Stimulated activated CD8-positive, alpha-beta memory T cell treated with anti-CD3 and anti-CD28 coated beads, Interleukin-4, amount 100 ng/mL, for 48 hours (primary cell): Measurements from ENCODE around the gene RFX7.
"Not testable (repeated sequence)": the region's sequence is repeated elsewhere in the genome, so short reads cannot be mapped to it uniquely, and the experiment has no call there.

Source experiments
- DNase-seq: peaks from one replicate; pipeline ENCODE4 v3.0.0-alpha.2; 2020

Gene RFX7

DNA sequence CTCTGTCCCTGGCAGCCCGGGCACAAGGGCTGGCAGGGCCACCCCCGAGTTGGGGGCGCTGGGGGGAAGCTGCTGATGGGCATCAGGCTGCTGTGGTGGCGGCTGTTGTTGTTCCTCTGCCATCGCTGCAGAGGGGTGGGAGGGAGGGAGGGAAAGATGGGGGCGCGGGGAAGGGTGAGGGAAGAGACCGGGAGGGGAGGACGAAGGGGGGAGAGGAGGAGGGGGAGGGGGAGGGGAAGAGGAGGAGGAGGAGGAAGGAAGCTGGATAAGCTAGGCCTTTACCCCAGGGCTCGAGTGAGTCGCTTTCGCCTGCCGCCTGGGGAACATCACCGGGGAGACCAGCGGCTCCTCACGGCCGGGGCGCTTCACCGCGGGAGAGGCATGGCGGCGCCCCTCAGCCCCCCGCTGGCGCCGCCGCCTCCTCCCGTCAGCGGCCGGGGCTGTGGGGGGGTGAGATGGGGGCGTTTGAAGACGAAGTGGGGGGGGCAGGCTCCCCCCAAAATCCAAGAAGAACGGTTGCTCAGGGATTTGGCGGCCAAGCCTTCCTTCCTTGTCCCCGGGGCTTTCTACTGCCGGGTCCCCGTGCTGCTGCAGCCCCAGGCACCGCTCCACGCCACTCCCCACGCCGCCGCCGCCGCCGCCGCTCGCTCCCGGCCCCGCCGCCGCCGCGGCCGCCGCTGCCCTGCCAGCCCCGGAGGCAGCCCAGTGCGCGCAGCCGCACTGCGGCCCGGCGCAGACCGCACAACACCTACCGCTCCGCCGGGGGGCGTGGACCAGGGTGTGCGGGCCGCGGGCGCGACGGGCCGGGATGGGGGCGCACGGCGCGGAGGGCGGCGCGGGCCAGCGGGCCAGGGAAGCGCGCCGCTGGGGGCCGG lies at the start of gene RFX7:
RFX7 (minus strand) TSS at position 717 of the 875 bp plus-strand sequence; CDS start at position 123, 594 bp downstream.
- peak; percentile 78 for DNase-seq

DNA sequence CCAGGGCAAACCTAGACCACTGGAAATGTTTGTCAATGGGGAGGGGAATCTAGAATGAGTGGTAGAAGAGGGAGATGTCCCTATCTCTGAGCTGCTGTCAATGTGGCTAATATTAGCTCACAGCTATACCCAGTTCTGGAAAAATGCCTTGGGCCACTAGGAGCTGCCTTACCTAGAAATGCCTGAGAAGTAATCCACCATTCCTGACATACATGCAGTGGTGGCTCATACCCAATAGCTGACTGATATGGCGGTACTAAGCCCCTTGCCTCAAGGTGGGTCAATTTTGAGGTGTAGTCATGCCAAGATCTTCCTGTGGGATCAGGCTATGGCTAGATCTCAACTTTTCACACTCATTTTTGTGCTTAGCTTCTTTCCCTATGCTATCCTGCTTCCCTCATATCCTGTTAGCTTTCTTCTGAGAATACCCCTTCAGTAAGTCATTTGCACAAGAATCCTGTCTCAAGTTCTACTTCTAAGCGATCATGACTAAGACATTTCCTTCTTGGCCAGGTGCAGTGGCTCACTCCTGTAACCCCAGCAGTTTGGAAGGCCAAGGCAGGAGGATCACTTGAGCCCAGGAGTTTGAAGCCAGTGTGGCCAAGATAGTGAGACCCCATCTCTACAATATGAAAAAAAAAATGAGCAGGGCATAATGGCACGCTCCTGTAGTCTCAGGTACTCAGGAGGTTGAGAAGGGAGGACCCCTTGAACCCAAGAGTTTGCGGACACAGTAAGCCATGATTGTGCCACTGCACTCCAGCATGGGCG lies 49.1 kb upstream of the RFX7 start:
- DNase-seq, result no peak

DNA sequence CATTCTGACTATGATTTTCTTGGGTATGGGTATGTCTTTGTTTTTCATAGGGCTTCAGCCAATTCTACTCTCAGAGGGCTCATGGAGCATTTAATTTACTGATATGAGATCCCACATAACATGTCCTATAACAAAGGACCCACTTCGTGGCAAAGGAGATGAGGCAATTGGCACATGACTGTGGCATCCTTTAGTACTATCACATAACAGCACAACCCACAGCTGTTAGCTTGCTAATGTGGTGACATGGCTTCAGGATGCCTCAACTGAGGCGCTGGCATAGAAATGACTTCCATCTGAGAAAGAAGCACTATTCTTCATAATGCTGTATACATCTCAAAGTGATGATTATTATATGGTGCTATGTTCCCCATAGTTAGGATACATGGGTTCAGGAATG lies 48.1 kb upstream of the RFX7 start:
- DNase-seq, result no peak

DNA sequence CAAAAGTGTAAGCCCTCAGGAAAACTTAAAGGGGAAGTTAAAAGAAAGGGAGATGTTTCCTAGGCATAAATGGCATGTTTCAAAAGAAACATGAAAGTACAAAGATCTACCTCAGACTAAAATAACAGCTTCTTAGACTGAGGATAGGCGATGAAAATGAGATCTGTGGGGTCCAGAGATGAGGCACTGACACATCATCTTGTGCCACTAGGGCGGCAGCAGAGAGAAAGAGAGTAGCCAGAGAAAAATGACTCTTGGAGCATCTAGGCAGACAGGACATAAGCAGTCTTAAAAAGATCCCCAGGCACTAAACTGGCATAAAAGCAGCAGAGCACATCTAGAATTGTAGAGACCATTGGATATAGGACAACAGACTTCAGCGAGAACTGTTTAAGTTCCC lies 42.5 kb upstream of the RFX7 start:
- DNase-seq, result no peak

DNA sequence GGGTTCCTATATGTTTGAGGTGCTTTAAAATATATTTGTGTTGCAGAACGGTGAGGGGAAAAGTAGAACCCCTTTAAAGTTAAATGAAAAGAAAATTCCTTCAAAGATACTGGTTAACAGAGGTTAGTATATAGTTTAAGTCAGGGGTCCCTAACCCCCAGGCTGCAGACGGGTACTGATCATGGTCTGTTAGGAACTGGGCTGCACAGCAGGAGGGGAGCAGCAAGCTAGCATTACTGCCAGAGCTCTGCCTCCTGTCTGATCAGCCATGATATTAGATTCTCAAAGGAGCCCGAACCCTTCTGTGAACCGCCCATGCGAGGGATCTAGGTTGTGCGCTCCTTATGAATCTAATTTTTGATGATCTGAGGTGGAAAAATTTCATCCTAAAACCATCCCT lies 37.5 kb upstream of the RFX7 start:
- no peak for DNase-seq

DNA sequence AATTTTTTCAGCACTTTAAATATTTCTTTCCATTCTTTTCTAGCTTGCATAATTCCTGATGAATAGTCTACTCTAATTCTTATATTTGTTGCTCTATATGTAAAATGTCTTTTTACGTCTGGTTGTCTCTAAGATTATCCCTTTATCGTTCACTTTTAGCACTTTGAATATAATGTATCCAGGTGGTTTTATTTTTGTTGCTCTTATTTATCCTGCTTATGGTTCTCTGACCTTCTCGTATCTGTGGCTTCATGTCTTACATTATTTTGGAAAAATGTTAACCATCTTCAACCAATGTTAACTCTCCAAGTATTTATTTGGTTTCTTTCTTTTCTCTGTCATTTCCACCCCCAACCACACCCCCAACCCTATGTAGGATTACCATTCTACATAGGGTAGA lies 30.0 kb upstream of the RFX7 start:
- no peak for DNase-seq

DNA sequence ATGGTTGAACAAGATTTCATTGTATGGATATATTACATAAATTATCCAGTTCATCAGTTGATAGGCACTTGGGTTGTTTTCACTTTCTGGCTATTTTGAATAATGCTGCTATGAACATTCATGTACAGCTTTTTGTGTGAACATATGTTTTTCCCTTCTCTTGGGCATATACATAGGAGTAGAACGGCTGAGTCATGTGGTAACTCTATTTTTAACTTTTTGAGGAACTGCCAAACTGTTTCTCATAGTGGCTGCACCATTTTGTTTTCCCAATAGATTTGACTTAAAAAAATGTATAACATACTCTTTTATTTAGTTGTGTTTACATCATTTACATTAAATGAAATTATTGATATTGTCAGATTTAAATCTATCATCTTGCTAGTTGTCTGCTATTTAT lies 28.8 kb upstream of the RFX7 start:
- no peak for DNase-seq

DNA sequence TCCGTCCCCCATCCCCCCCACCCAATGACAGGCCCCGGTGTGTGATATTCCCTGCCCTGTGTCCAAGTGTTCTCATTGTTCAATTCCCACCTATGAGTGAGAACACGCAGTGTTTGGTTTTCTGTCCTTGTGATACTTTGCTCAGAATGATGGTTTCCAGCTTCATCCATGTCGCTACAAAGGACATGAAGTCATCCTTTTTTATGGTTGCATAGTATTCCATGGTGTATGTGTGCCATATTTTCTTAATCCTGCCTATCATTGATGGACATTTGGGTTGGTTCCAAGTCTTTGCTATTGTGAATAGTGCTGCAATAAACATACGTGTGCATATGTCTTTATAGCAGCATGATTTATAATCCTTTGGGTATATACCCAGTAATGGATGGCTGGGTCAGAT lies 22.8 kb upstream of the RFX7 start:
- DNase-seq, result not testable (repeated sequence)

DNA sequence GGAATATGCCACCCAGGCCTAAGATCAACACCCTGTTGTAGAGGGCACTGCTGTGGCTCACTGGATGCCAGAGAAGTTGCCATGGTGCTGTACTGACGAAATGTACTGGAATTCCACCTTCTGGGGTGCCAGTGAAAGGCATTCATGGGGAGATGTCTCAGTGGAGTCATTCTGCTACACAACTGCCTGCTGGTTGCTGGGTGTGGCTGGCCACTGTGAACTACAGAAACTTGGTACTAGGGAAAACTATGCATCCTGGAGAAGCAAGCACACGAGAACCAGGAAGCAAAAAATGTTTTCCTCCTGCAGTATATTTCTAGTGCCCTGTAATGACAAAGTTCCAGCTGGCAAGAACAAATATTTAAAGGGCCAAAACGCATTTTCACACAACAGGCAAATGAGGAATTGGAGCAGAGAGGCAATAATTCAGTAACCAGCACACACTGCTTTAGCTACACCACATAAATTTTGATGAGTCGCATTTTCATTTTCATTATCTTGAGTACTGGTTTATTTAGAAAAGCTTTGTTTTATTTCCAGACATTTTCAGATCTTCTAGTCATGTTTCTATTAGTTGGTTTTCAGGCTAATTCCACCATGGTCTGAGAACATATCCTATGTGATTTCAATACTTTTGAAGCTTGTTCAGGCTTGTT lies 18.3 kb upstream of the RFX7 start:
- DNase-seq, result no peak

DNA sequence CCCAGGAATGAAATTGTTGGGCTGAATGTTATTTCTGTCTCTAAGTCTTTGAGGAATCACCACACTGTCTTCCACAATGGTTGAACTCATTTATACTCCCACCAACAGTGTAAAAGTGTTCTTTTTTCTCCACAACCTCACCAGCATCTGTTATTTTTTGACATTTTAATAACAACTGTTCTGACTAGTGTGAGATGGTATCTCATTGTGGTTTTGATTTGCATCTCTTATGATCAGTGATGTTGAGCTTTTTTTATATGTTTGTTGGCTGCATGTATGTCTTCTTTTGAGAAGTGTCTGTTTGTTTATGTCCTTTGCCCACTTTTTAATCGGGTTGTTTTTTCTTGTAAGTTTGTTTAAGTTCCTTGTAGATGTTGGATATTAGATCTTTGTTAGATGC lies 13.6 kb upstream of the RFX7 start:
- not testable (repeated sequence) for DNase-seq

DNA sequence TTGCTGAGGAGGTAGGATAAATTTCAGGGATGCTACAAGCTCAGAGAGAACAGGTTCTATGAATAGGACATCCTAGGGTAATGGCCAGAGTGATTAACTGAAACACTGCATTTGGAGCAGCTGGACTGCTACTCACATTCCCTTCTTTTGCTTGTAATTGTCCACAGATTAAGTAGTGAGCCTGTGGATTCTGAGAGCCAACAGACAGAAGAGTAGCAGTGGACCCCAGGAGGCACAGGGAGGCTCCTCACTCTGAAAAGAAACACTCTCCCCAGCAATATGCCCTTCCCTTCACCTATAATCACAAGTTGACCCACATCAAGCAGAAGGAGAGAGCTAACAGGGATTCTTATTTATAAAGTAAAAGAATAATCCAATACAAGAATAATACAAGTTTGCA lies 10.6 kb upstream of the RFX7 start:
- DNase-seq, result no peak

DNA sequence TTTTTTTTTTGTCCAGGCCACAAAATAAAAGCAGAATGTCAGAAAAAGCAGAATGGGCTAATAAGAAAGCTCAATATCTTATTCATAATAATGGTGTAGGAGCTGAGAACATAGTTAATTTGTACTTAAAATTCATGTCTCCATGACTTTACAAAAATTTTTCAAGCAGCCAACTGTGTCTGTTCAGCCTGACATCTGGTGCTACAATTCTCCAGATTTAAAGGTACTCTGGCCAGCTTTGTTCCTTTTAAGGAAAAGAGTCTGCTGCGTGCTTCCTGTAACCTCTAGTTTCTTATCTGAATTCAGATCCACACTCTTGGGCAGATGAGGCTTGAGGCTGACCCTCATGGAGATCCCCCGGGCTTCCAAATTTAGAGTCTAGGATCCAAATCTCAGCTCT lies 8.7 kb upstream of the RFX7 start:
- DNase-seq, result no peak

DNA sequence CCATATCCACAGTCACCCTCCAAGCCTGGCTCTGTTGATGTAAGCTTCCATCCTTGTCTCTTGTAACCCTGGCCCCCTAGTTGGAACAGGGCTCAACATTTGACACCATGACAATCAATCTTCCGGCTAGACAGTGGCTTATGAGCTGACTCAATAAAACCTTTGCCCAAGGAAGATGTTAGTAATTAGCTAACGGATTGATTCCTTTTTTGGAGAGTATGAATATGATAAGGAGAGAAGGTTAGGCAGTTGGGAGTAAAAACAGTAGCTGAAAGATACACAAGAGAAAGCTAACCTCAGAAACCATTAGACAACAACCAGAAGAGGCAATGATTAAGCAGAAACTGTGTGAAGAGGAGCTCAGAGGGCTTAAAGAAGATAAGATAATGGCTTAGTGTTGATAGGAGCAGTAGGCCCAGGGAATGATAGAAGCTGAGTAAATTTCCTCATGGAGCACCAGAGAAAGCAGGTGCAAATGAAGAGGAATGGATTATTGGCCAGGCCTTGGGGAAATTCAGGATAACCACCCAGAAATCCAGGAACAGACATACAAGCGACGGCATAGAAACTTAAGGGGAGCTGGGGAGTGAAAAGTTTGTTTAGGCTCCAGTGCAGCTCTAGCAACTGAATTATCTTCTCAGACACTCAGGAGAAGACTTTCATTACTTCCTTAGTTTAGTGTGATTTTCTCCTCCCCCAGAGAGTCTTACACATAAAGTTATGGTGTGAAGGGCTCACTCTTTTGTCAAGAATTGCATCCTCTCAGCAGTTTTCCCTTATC lies 7.8 kb upstream of the RFX7 start:
- DNase-seq, result no peak

DNA sequence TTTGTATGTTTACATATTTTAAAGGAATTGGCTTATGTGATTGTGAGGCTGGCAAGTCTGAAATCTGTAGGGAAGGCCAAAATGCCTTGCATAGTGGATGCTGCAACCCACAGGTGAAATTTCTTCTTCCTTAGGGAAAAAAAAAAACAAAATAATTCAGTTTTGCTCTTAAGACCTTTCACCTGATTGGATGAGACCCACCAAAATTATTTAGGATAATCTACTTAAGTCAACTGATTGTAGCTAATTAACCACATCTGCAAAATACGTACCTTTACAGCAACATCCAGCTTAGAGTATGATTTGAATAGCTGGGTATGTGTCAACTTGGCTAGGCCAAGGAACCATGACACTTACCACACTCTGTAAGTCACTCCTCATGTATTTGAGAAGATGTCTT lies 6.9 kb upstream of the RFX7 start:
- no peak for DNase-seq

DNA sequence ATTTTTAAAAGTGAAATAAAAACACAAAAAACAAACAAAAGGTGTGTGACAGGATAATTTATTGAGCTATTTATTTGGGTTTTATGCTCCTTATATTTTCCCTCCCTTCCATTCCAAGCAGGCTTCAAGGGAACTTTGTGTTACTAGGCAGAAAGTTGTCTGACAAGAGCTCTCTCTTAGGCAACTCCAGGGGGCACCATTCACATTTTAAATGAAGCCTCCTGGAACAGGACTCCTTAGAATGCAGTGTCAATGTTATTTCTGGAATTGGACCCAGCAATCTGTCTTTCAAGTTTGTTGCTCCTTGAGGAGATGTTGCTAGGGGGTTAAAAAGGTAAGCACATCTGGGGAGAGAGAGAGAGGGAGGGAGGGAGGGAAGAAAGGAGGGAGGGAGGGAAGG lies 5.4 kb upstream of the RFX7 start:
- no peak for DNase-seq

DNA sequence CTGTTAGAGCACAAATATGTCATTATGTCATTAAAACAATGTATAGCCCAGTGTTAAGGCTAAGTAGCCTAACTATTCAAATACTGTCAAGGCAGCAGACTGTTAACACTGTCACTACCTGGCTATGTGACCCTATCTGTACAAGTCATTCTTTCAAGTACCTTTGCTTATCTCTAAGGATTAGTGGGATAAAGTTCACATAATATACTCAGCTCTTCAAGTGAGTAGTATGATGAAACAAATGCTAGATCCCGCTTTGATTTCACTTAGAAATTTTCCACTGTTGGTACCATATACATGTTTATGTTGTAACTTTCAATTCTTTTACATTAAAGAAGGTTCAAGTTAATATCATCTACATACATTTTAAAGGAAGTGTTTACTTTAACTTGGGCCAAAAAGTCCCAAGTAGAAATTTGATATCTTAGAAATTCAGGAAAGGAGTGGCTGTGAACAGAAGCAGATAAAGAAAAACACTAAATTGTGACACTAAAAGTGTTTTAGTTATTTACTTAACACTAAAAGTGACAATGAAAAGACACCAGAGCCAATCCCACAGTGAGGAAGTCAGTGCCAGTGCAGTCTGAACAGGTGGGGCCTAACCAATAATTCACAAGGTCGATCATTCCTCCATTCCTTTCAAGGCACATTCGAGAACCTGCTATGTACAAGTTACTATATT lies 4.8 kb upstream of the RFX7 start:
- no peak for DNase-seq

DNA sequence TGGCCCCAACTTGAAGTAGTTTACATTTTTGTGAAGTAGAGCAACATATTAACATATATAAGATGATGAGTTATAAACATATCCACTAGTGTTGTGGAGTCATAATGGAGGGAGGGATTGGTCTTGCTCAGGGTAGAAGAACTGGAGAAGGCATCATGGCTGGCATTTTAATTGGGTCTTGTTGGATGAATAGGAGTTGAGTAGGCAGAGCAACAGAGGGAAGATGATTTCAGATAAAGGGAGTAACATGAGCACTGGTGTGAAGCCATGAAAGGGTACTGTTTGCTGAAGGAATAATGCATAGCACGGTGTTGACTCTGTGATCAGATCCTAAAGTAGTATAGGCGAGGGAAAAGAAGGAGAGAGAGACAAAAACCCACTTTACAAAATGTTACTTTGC lies 3.6 kb upstream of the RFX7 start:
- no peak for DNase-seq

DNA sequence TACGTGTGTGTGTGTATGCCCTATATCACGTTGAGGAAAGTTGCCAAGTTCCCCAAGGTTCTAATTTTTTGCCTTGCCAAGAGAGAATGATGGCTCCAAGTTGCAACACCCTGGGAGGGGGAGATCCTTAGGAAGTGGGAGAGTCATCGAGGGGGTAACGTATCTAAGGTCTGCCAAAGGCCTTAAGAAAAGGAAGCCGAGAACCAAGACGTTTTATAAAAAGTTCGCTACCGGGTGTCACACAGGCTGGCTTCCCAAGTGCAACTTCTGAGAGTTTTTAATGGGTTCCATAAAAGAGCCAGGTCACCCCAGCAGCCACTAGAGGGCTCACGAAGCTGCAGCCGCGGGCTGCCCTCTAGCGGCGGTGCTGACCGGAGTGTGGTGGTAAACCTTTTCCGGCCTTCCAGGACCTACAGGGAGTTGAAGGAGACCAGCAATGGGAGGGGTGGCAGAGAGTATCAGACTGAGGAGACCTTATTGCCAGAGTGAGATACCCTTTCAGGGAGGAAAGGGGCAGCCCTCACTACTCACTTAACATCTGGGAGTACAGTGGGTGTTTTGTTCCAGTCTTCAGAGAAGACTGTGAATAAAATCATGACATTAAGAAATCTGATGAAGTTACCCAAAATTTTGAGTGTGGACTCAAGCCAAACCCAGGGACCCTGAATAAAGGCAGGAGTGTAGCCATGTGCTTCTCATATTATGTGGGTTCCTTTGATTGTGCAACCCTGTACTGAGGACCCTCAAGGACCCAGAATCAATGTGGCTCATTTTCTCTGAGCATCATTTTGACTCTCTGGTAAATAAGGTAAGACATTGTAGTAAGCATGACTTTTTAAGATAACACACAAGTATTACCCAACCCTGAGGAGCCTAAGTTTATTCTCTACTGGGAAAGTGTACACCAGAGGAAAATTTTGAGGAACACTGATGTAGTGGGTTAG lies 2.5 kb upstream of the RFX7 start:
- DNase-seq, result peak; percentile 92

DNA sequence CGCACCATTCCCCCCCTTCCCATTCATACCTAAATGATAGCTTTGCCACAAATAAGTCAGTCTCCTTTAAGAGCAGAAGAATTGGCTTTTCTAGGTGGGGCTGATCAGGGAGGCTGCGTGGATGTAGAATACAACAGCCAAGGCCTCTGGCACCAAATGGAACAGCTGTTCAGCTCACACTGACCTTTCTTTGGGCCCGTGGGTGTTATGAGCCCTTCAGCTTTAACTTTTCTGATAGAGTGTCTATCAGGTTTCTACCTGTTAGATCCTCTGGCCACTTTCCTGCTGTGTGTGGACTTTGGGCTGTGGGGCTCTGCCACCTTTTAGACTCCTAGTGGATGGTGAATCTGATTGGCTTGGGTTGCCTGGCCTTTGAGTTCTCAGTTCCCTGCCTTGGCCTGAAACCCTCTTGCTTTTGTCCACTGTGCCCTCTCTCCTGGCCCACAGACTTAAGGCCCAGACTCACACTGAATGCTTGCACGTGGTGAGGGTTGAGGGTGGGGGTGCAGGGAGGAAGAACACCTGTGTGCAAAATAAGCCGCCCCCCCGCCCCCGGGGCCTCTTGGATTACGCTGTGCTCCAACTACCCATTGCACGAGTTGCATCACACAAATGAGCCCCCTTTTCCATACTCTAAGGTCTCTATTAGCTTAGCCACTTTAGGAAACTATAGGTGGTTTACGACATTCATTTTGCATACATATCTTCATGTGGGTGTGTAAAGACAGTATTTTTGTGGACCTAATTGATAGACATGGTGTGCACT lies 1.3 kb upstream of the RFX7 start:
- DNase-seq, result peak; percentile 72
